GM04503 (cell line): ENCODE data around the gene GATAD2A.
"Not testable (repeated sequence)": the region's sequence is repeated elsewhere in the genome, so short reads cannot be mapped to it uniquely, and the experiment has no call there.

Source experiments
- DNase-seq: peaks from one replicate; pipeline ENCODE4 v3.0.0-alpha.2; 2012; ENCODE audit warnings: low read depth

The GATAD2A gene

DNA sequence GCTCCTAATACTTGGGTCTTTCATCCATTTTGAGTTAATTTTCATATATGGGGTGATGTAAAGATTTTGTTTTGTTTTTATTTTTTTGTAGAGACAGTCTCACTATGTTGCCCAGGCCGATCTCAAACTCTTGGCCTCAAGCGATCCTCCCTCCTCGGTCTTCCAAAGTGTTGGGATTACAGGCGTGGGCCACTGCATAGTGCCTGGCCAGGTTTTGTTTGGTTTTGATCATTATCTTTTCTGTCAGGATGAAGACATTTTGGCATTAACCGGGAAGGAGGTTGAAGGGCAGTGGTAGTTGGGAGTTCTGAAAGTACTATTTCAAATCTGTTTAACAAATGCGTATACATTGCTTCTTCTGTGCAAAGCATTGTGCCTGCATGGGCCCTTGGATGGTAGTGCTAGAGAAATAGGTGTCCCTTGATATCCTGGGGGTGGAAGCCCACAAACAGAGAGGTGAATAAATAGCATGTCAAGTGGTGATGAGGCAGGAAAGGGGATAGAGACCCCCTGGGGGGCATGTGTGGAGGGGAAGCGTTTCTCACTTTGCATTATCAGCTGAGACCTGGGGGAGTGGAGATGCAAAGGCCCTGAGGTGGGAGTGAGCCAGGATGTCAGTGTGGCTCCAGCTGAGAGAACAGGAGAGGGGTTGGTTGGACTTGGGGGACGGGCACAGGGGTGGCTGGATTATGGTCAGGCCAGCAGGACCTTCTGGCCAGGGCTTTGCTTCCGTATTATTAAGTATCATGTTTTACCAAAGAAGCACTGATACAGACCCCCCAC, 41.4 kb downstream of the GATAD2A start:
- no peak for DNase-seq

DNA sequence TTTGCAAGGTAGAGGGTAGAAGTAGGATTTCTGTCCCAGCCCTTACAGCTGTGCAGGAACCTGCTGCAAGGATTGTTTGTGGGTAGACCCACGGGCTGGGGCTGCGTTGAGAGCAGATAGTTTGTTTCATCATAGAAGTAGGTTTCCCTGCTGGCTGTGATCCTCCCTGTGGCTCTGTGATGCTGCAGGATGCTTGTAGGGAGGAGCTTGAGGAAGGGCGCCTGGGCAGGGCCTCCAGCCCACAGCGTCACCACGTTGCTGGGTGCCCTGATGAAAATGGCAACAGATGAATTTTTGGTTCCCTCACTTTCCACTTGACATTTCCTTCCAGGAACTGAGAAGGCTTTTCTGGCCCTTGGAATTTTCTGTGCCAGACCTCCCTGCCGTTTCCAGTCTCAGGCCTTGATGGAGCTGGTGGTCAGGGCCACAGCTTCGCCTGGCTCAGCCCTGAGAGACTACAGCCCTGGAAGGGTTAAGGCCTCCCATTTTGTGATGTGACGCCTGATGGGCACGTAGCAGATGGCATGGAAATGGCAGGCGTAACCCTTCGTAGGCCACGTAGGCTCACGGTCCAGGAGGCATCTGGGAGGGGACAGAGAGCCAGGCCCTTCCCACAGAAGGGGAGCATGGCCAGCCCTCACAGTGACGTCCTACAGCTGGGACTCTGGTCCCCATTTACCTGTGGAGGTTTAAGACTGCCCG, 42.2 kb downstream of the GATAD2A start:
- DNase-seq, result no peak

DNA sequence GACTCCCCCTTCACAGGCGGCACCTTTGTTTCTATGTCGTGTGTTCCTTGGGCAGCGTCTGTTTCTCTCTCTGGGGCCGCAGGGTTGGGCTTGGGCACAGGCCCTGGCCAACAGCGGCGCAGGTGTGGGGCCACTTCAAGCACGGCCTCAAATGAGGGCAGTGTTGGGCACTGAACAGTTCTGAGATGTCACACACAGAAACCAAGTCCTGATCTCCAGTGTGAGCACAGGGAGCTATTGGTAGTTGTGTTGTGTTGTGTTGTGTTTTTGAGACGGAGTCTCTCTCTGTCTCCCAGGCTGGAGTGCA, 42.7 kb downstream of the GATAD2A start:
- DNase-seq, result no peak

DNA sequence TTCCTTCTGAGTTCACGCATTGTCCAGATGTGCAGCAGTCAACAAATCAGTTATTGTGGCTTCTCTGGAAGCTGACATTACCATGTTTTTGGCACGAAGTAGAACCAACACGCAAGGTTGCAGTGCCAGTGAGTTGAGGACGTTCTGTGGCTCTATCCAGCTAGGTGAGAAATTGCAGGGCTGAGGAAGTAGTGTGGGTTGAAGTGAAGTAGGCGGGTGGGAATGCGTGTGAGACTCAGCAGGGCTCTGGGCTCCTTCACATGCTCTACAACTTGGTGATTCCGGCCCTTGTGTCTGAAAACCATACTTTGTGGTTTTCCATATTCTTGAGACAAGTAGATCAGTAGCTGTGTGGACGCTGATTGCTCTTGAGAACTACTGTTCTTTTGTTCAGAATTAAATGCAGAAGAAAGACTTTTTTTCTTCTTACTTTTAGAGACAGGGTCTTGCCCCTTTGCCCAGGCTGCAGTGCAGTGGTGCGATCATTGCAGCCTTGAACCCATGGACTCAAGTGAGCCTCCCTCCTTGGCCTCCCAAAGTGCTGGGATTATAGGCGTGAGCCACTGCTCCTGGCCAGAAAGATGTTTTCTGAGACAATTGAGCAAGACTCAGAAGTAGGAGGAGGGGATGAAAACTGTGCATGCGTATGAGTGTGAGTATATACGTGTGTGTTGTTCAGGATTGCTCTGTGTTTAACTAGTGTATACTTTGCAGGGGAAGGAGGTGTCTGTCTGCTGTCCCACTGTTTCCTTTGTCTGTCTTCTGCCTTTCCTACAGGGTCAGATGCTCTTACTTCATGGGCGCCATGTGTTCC, 46.2 kb downstream of the GATAD2A start:
- no peak for DNase-seq

DNA sequence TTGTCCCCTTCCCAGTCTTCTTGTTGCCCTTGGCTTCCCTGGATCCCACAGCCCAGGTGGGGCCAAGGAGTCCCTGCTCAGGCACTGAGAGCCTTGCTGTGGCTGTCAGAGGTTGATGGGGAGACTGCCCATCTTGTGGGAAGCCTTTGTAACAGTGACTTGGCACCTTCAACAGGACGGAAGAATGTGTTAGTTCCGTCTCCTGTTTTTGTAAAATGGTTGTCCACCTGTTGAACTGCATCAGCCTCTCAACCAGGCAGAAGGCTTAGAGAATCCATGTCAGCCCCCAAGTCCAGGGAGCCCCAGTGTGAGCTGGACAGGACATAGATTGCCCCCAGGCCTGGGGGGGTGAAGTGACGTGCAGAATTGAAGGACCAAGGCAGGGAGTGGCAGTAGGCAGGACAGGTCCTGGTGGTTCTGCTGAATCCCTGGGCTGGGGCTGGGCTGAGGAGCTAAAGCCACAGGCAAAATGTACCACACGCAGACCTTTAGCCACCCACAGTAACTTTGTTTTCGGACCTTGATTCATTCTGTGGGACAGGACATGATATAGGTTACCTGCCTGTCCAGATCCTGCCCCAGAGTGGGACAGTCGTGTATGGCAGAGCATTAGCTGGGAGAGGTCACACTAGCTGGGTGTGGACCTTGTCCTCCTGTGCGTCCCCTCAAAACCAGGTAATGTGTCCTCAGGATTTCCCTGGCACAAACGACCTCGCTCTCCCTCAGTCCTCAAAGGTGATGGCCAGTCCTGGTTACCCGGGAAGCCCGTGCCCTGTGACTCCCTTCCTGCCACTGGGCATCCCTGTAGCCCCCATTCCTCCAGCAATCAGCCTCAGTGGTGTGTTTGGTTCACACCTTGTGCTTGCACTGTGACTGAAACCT, 47.0 kb downstream of the GATAD2A start:
- DNase-seq, result no peak

DNA sequence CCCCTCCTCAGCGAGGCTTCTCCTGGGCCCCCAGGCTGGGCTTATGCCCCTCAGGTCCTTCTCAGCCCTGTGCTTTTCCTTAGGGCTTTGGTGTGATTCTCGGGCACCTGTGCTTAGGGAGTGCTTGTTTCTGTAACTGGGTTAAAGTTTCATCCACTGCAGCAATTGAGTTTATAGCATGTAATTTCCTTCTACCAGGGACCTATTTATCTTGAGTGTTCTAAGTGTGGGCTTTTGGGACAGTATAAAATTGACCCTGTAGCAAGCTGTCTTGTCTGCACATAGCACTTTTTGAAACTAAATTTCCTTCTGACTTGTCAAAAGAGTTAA, 47.6 kb downstream of the GATAD2A start:
- DNase-seq, result no peak

DNA sequence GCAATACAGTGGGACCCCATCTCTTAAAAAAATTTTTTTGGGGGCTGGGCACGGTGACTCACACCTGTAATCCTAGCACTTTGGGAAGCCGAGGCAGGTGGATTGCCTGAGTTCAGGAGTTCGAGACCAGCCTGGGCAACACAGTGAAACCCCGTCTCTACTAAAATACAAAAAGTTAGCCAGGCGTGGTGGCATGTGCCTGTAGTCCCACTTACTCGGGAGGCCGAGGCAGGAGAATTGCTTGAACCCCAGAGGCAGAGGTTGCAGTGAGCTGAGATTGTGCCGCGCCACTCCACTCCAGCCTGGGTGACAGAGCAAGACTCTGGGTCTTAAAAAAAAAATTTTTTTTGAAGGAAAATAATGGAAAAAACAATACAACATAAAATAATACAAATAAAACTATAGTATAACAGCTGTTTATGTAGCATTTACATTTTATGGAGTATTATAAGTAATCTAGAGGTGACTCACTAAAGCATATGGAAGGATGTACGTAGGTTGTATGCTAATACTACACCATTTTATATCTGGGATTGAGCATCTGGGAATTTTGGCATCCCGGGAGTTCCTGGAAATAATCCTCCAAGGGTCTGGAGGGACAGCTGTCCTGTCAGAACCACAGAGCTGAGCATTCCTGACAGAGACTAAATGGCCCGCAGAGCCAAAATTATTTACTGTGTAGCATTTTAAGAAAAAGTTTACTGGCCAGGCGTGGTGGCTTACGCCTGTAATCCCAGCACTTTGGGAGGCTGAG, 49.9 kb downstream of the GATAD2A start:
- not testable (repeated sequence) for DNase-seq

DNA sequence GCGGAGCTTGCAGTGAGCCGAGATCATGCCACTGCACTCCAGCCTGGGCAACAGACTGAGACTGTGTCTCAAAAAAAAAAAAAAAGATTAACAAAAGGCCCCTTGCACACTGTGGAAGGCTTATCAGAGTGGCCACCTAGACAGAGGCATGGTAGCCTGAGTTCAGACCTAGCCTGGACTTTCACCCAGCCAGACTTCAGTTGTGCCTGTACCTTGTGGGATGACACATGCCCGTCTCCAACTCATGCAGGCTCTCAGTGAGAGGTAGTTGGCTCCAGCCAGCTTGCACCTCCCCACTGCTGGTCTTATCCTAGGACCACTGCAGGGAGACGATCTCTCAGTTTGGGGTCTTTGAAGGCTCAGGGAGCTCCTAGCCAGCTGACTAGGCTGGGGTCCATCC, 52.2 kb downstream of the GATAD2A start:
- no peak for DNase-seq

DNA sequence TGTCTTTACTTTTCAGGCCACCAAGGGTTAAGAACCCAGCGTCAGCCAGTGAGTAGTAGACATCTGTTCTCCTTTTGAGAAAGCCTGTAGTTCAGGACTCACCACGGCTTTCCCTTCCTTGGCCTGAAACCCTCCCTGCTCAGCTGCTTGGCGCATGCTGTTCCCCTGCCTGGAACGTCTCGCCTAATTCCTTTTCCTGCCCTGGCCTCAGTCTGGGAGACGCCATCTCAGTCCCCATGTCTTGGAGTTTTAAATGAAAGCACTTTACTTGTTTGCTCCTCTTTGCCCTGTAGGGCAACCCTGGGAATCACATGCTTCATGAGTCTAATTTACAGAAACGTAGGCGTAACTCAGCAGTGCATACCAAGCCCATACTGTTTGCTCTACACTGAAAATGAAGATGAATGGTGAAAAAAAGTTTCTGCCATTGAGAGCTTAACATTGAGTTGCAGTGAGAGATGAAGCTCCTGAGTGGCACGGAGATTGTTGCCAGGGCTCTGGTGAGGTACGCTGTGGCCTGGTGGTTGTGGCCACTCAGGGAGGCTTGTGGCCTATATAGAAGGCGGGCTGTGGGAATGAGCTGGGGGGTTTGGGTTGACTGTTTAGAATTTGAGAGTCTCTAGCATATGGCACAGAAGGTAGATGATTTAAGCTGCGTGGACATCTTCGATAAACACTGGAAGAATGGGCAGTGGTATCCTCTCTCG, 52.8 kb downstream of the GATAD2A start:
- no peak for DNase-seq

DNA sequence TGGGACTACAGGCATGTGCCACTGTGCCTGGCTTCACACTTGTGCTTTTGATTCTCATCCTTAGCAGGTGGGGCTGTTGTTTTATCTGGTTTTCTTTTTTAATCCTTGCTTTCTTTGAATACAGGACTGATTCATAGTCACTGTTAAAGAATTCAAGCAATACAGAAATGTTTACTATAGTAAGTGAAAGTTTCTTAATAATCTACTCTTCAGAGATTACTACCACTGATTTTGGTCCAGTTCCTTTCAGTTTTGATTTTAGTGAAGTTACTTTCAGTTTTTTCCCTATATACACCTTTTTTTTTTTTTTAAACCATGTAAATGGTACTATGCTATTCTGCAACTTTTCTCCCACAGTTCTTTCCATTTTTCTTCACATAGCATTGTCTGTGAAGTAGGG, 53.6 kb downstream of the GATAD2A start:
- no peak for DNase-seq

DNA sequence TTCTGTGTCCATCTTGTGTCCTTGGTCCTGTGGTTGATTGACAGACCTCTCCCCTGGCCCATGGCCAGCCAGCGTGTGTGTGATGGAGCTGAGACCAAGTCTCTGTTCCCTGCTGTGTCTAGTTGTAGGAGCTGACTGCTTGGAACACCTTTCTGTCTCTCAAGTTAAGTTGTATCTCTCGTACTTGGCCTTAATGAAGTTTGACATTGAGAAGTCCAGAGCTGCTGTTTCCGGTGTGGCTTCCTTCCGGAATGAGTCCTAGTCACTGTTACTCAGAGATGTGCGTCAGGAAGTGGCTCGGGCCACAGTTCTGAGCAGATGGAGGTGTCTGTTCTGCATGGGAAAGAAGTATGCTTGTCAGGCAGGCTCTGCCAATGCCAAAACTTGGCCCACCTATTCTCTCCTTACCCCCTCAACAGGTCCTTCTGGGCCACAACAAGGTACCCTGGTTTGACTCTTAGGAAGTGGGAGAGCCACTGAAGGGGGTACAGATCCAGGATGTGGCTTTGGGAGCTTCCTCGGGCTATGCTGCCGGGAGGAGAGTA, 54.3 kb downstream of the GATAD2A start:
- DNase-seq, result no peak

DNA sequence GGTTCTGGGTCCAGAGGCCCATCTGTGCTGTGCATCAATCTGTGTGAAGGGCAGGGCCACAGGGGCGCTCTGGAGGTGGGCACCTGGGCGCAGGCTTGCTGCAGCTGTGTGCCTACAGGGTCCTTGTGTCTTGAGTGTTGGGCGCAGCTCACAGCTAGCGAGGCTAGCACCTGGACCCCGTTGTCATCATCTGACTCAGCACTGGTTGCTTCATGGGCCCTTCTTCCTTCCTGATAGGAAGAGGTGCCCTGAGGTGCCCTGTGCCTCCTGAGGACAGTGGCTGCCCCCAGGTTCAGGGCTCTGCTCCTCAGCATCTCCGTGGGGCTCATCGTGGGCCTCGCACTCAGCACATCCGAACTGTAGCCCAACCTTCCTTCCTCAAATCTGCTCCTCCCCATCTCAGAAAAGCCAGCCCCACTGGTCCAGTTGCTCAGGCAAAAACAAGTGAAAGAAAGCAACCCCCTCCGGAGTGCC, 54.8 kb downstream of the GATAD2A start:
- no peak for DNase-seq

DNA sequence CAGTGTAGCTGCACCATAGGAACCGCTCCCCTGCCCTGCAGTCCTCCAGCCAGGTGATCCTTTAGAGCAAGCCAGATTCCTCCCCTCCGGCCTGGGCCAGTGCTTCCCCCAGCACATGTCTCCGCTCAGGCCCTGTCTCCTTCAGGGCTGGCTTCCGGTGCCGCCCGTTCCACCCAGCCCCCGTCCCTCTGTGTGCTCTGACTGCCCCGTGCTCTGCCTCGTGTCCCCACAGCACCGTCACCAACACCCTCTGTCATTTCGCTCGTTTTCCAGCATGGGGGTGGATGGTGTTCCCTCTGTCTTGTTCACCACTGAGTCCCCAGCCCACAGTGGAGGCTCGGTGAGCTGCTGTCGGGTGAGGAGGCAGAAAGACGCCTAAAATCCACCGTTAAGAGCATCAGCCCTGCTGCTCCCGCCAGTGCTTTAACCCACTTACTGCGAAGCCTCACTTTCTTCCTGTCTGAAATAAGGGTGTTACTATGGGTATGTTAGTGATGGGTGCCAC, 55.3 kb downstream of the GATAD2A start:
- no peak for DNase-seq

DNA sequence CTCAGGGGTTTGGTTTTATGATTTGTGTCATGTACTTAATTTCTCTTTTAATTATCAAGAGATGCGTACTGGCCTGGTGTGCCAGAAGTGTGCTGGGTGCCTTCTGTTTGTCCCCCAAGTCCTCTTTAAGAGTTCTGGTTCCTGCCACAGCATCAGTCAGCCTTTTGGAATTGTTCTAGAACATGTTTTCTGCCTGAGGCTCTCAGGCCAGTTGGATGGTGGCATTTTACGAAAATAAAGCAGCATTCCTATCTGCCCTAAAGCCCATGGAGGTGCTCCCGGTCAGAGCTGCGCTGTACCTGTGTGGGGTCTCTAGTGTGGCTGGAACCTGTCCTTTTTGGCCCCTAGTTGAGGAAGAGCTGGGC, 55.8 kb downstream of the GATAD2A start:
- DNase-seq, result no peak

DNA sequence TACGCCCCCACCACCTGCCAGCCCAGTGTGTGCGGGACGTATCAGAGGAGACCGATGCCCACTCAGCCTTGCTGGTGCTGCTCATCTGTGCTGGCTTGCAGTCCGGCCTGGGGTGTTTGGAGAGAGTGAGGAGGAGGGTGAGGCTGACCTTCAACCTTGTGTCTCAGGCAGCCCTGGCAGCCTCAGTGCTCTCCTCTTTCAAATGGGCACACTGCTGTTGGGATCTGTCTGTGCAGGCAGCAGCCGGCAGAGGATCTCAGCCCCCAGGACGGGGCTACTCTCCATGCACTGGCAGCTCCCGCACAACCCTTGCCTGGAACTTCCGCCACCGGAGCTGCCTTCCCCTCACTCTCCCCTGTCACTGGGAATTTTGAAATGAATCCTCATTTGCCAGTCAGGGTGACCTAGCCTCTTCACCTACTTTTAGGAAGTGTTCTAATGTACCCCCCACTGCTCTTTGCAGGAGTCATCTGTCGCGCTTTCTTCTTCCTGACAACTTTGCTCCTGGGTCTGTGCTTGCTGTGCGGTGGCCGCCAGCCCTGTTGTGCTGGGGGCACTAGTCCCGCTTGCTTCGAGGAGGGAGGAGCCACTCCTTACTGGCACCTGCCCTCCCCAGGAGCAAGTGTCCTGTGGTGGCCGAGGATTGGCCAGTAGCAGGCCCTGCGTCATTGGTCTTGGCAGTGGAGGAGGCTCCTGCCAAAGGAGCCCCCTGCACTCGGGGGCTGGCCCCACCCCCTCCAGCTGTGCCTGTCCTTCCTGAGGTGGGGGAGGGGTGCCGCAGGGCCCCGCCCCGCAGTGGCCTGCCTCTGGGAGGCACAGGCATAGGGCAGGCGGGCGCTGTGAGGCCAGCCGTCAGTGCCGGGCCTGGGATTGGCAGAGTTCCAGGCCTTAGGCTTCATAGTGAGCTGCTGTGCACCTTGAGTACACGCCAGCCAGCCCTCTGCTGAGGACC, 56.5 kb downstream of the GATAD2A start:
- no peak for DNase-seq

DNA sequence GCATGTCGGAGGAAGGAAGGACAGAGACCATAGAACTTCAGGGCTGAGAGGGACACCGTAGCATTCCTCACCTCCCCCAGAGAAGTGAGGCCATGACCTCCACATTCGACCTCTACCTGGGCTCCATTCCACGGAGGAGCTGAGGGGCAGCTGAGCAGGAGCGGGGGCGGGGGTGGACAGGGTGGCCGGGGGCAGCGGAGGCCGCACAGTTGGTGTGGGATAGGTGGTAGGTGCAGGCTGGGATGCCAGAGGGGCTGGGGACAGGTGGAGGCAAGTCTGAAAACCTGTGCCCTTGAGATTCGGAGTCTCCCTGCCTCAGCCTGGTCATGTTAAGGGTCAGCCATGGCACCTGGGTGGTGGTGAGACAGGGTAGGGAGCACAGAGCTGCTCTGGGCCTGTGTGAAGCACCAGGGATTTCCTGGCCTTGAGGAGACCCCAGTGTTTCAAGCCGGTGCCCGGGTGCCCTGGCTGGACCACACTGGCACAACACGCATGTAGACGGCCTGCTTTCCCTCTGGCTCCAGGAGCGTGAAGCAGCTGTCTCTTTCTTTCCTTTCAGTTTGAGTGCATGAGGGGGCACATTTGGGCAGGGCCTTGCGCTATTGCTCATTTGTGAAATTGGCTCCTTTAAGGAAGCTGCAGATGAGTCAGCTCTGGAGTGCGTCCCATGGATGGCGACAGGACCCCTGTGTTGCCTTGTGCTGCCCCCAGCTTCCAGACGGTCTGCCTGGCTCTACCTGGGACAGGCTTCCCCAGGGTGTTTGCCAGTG, 58.1 kb downstream of the GATAD2A start:
- no peak for DNase-seq

DNA sequence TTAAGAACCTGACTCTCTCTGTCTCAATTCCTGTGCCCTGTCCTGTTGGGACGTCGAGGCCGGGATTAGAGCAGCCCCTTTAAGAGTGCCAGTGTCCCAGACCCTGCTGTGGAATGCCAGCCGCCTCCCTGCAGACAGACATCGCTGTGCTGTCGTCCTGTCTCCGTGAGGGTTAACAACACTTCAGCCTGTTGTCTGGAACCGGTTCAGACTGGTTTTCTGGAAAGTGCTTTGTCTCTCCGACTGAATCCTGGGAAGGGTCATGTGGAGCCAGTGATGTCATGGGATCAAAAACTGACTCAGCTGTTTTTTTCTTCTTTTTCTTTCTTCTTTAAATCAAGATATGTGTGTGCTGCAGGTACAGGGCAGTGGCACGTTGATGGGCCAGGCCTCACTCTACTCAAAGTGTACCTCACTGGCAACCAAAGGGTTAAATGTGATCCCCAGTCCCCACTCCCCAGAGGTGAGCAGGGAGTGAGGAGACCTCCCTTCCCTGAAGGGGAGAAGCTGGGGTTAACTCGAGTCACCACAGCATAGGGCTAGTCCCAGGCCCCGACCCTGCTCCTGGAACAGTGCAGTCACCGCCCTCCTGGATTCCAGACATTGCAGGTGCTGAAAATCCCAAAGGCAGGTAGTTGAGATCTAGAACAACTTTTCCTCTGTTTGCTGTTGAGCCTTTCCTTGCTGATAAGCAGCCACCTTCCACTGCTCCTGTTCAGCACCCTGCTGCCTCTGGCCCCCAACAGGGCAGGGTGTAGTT, 59.0 kb downstream of the GATAD2A start:
- DNase-seq, result no peak
